GM12878 (cell line): ENCODE data around the gene CD82. TPM values are rescaled to one million over a fixed set of nuclear protein-coding genes. Genes with fewer than 3 reads are reported as not detected.
A peak's percentile ranks its signal among the peaks of the same experiment; 100 is the strongest.

Experiments
- ATAC-seq: fragments of 200-7000 bp; cut with Tn5 transposase; 3 replicates; pipeline ENCODE4 v1.9.1; 2020; ENCODE audit warnings: mild to moderate bottlenecking, moderate library complexity
- BruUV-seq: library from RNA; stranded (reverse); fragments of 400-500 nt; replicated peaks from 2 replicates; lab custom pipeline; 2021; lab: Mats Ljungman, UMichigan
- CTCF ChIA-PET: fragments of 300-600 bp; sonication (Branson Sonifier 250); formaldehyde crosslinking; extraction: SDS; loops from one replicate; lab custom pipeline; 2021; ENCODE audit warnings: inconsistent platforms; lab: Yijun Ruan, JAX
- POLR2A ChIA-PET: fragments of 350-600 bp; formaldehyde crosslinking; extraction: SDS; loops from one replicate; lab custom pipeline; 2021; ENCODE audit warnings: inconsistent platforms; lab: Charles Lee
- RAD21 ChIA-PET: fragments of 300-600 bp; sonication (Branson Sonifier 250); formaldehyde crosslinking; loops from one replicate; lab custom pipeline; 2023; ENCODE audit warnings: antibody characterized with exemption; ENCODE audit not compliant: unreplicated experiment; lab: Charles Lee
- SMC1A ChIA-PET: fragments of 300-600 bp; sonication (Branson Sonifier 250); formaldehyde crosslinking; loops from one replicate; lab custom pipeline; 2023; ENCODE audit not compliant: unreplicated experiment, uncharacterized antibody; lab: Charles Lee
- DNase-seq: peaks from one replicate; pipeline ENCODE4 v3.0.0-alpha.2; 2011; ENCODE audit warnings: low read depth, low spot score
- FAIRE-seq: peaks from 3 replicates; lab custom pipeline; 2011; peaks lifted over from hg19 to GRCh38; lab: Jason Lieb, UNC
- H2AFZ ChIP-seq: 2 replicates; pipeline ENCODE4 v1.6.0; 2011; ENCODE audit warnings: low read depth, low read length, control low read depth; ENCODE audit not compliant: control insufficient read depth
- H3K27ac ChIP-seq: 2 replicates; pipeline ENCODE4 v1.5.1; 2011; ENCODE audit warnings: control low read depth; ENCODE audit not compliant: control insufficient read depth, insufficient read depth
- H3K27me3 ChIP-seq, 2 experiments: replicated peaks in 1 of 2; 2 replicates each; pipeline versions ENCODE4 v1.6.0 to v1.6.1; 2011; ENCODE audit warnings: low read length in 1 of 2; ENCODE audit not compliant: control insufficient read depth in 2 of 2, insufficient read depth in 2 of 2
- H3K36me3 ChIP-seq, 2 experiments: 2 replicates each; pipeline ENCODE4 v1.5.1; 2011; ENCODE audit warnings: low read length in 1 of 2; ENCODE audit not compliant: control insufficient read depth in 2 of 2, insufficient read depth in 2 of 2
- H3K4me1 ChIP-seq: 2 replicates; pipeline ENCODE4 v1.6.1; 2011; ENCODE audit warnings: mild to moderate bottlenecking, low read length, moderate library complexity, mixed read lengths; ENCODE audit not compliant: control insufficient read depth, insufficient read depth
- H3K4me2 ChIP-seq: 2 replicates; pipeline ENCODE4 v1.6.0; 2011; ENCODE audit warnings: control low read depth; ENCODE audit not compliant: control insufficient read depth, insufficient read depth
- H3K4me3 ChIP-seq: fragments of 200-600 bp; sonication (generic); 2 replicates; pipeline ENCODE4 v1.5.1; 2016
- H3K79me2 ChIP-seq: 2 replicates; pipeline ENCODE4 v1.6.0; 2011; ENCODE audit warnings: low read length; ENCODE audit not compliant: control insufficient read depth, insufficient read depth
- H3K9ac ChIP-seq: 2 replicates; pipeline ENCODE4 v1.8.0; 2011; ENCODE audit warnings: low read length, control low read depth, mixed read lengths; ENCODE audit not compliant: control insufficient read depth, insufficient read depth
- H3K9me3 ChIP-seq: replicated peaks from 3 replicates; pipeline ENCODE4 v1.5.1; 2011; ENCODE audit warnings: mild to moderate bottlenecking, low read length; ENCODE audit not compliant: control insufficient read depth, insufficient read depth
- H4K20me1 ChIP-seq: 2 replicates; pipeline ENCODE4 v1.6.0; 2011; ENCODE audit not compliant: control insufficient read depth, insufficient read depth
- BRCA1 ChIP-seq: IDR thresholded peaks from 2 replicates; pipeline ENCODE4 v1.6.1; 2011; ENCODE audit warnings: low read depth, low read length, improper control_type of control experiment
- FOS ChIP-seq: IDR thresholded peaks from 3 replicates; pipeline ENCODE4 v1.6.1; 2011; ENCODE audit warnings: borderline replicate concordance; ENCODE audit not compliant: insufficient read length; ENCODE audit errors: extremely low read depth
- HCFC1 ChIP-seq: fragments of 150-350 bp; IDR thresholded peaks from 2 replicates; pipeline ENCODE4 v1.6.1; 2014; ENCODE audit warnings: low read length
- KAT2A ChIP-seq: conservative IDR thresholded peaks from 2 replicates; pipeline ENCODE4 v1.6.1; 2011; ENCODE audit warnings: low read depth, low read length; ENCODE audit not compliant: control insufficient read depth
- MTA2 ChIP-seq: fragments of 450-650 bp; IDR thresholded peaks from 2 replicates; pipeline ENCODE4 v1.6.1; 2016; ENCODE audit warnings: low read depth, mild to moderate bottlenecking, moderate library complexity
- NBN ChIP-seq: fragments of 450-650 bp; IDR thresholded peaks from 2 replicates; pipeline ENCODE4 v1.6.1; 2016
- SIX5 ChIP-seq: IDR thresholded peaks from 2 replicates; pipeline ENCODE4 v1.6.1; 2011; ENCODE audit warnings: mild to moderate bottlenecking, low read depth, low read length, moderate library complexity; ENCODE audit not compliant: severe bottlenecking
- WGBS: methylation state at CpG from one replicate; pipeline ENCODE4 v1.1.6; 2016; ENCODE audit warnings: low lambda C conversion rate; ENCODE audit not compliant: insufficient replicate concordance, insufficient coverage; ENCODE audit errors: missing lambda C conversion rate; 5-methylcytosine and 5-hydroxymethylcytosine counted together
- in situ Hi-C: fragments of 300-500 bp; cut with MboI; formaldehyde crosslinking; loops from 9 replicates; pipeline ENCODE4 v1.14.3; 2018; ENCODE audit warnings: mixed read lengths
- intact Hi-C: fragments of 100-400 bp; cut with micrococcal nuclease; formaldehyde crosslinking; loops from one replicate; pipeline ENCODE4 v1.14.2; 2022; ENCODE audit not compliant: unreplicated experiment
- polyA plus RNA-seq, 11 experiments: library from polyadenylated mRNA; depleted of rRNA in 4 of 11; unstranded in 6 of 11; stranded (reverse) in 5 of 11; fragments of >200 nt; fragmentation: Nextera tagmentation in 4 of 11; fragmentation: Illumina TruSeq in 1 of 11; extraction: Ambion mirVana in 4 of 11; extraction: Trizol in 1 of 11; gene quantifications; 1 replicate in 1 of 11; 2 replicates in 10 of 11; pipeline versions ENCODE4 v1.2.1 to v1.2.3, GENCODE V29; 2011 to 2016; ENCODE audit warnings: inconsistent platforms in 2 of 11, missing spikeins in 2 of 11, low read depth in 1 of 11
- total RNA-seq, 4 experiments: library from RNA; depleted of rRNA in 3 of 4; stranded (reverse); fragments of >200 nt in 3 of 4; fragmentation: Illumina TruSeq in 1 of 4; extraction: Trizol in 1 of 4; gene quantifications; 2 replicates each; pipeline versions ENCODE4 v1.2.1 to v1.2.3, GENCODE V29; 2013 to 2021
- TF ChIP-seq, protein P1 (sequence below): fragments of 450-650 bp; IDR thresholded peaks from 2 replicates; pipeline ENCODE4 v1.6.1; 2017; ENCODE audit warnings: mild to moderate bottlenecking
- TF ChIP-seq, protein P2 (sequence below): IDR thresholded peaks from 2 replicates; pipeline ENCODE4 v1.6.1; 2012; ENCODE audit warnings: low read length, inconsistent platforms

The CD82 gene
- total and polyA plus RNA-seq, 10 of the 15 experiments (the other 5 are each of a cell fraction or from before 2014, with no cell fraction given): 5.2 to 180 (median 84.7) TPM

DNA sequence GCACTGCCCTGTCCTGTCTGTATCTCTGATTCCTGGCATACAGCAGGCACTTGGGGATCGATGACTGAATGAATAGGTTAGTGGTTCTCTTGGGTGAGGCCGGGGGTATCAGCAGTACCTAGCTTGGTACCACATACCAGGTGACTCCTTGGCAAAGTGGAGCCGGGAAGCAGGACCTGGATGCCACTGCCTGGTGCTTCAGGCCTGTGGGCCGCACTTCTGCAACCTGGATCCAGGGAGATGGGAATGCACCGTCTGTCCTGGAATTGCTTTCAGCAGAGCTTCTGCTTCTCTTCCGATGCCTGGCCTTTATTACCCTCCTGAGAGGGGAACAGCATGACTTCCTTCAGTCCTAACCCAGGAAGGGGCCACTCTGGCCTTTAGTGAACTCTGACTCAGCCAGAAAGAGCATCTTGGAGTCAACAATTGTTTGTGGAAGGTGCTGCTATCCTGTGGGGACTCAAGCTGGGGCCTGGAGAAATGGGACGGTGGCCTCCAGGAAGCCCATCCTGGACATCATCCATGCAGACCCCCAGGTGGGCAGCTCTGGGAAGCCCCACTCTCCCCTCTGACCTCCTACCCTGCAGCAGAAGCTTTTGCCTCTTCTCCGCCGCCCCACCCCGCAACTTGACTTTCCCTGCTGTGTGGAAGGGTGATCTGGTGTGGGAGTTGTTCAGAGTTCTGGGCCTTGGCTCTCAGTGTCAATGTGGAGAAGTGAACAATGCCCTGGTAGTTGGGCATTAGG is 5.1 kb downstream of the CD82 start:
- no peak for FAIRE-seq
- BruUV-seq: no TSS peak
- ChIA-PET SMC1A (interaction anchor here (0.7 to 8.2 kb wide), 10 partner anchors 11 to 292 kb away, joined by 3 to 114 read pairs (median 5); no protein-coding TSS in a partner anchor), RAD21 (interaction anchor here (1.4 to 7.3 kb wide), 7 partner anchors 11 to 46 kb away, joined by 5 to 84 read pairs (median 24); no protein-coding TSS in a partner anchor), POLR2A (interaction anchor here (1.8 to 23.1 kb wide), 4 partner anchors 8 to 42 kb away, joined by 5 to 434 read pairs (median 154); no protein-coding TSS in a partner anchor), CTCF (interaction anchor here (1.3 to 11.7 kb wide), 4 partner anchors 12 to 46 kb away, joined by 4 to 109 read pairs (median 8); no protein-coding TSS in a partner anchor)
- Histone ChIP-seq H4K20me1 (no peaks in the 10 kb centered on the region), H3K4me2 (peak overlapping the region; percentile 88), H3K27ac (peak overlapping the region; percentile 83), H3K36me3 (peaks cover 3 to 6% of the 10 kb centered on the region in 2 experiments), H3K79me2 (peaks cover 99% of the 10 kb centered on the region), H3K9me3 (no peaks in the 10 kb centered on the region), H2AFZ (no peak overlapping the region), H3K4me1 (peaks cover 57% of the 10 kb centered on the region), H3K27me3 (no peaks in the 10 kb centered on the region), H3K9ac (peak overlapping the region; percentile 86; the same call in 1 of the 2 replicates), H3K4me3 (peak overlapping the region; percentile 89)
- WGBS: 95% methylated on average over 10 of the region's 10 CpGs
- DNase-seq: no peak
- intact Hi-C loops: no loop called here
- TF ChIP-seq NBN: no peak
- no peak for TF ChIP-seq SIX5
- no peak for TF ChIP-seq MTA2
- in situ Hi-C loops: no loop called here
- ATAC-seq: no peak

DNA sequence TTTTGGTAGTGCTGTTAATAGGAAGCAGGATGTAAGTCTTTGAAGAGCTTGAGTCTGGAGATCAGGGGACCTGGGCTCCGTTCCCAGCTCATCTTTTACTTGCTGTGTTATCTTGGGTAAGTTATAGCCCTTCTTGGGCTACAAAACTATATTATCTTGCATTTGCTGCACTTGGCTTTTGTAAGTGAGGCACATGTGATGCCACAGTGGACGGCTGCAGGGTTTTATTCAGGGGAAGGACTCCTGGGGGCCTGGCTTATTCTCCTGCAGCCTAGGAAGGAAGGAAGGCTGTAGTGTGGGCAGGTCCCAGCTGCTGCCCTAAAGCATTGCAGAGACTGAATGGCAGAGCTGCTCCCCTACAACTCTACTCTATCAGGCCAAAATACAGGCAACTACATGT is 6.4 kb downstream of the CD82 start:
- 72% methylated on average over 2 of the region's 2 CpGs for WGBS
- Histone ChIP-seq H4K20me1 (no peaks in the 10 kb centered on the region), H3K27me3 (no peaks in the 10 kb centered on the region), H3K9me3 (no peaks in the 10 kb centered on the region), H3K79me2 (peaks cover 99% of the 10 kb centered on the region), H3K4me3 (peak overlapping the region; percentile 46; the same call in 1 of the 2 replicates), H3K27ac (peak overlapping the region; percentile 40), H3K9ac (no peak overlapping the region; the same call in 1 of the 2 replicates), H2AFZ (no peak overlapping the region), H3K4me2 (no peak overlapping the region), H3K36me3 (peaks cover 3 to 16% of the 10 kb centered on the region in 2 experiments), H3K4me1 (peaks cover 67% of the 10 kb centered on the region)
- RAD21 ChIA-PET: interaction anchor here (0.7 to 7.3 kb wide), 8 partner anchors 12 to 45 kb away, joined by 3 to 84 read pairs (median 14); no protein-coding TSS in a partner anchor
- no peak for FAIRE-seq
- ATAC-seq: no peak
- DNase-seq: no peak
- in situ Hi-C loops: no loop called here
- intact Hi-C loops: no loop called here
- POLR2A ChIA-PET: interaction anchor here (1.8 to 23.1 kb wide), 4 partner anchors 9 to 40 kb away, joined by 5 to 434 read pairs (median 154); no protein-coding TSS in a partner anchor
- SMC1A ChIA-PET: interaction anchor here (1.2 to 8.2 kb wide), 9 partner anchors 11 to 45 kb away, joined by 3 to 114 read pairs (median 9); no protein-coding TSS in a partner anchor
- no TSS peak for BruUV-seq
- CTCF ChIA-PET: interaction anchor here (0.7 to 11.7 kb wide), 8 partner anchors 13 to 56 kb away, joined by 3 to 109 read pairs (median 4); no protein-coding TSS in a partner anchor
- TF ChIP-seq FOS (no peak), HCFC1 (no peak), BRCA1 (no peak), KAT2A (no peak)
- TF ChIP-seq, protein P1, sequence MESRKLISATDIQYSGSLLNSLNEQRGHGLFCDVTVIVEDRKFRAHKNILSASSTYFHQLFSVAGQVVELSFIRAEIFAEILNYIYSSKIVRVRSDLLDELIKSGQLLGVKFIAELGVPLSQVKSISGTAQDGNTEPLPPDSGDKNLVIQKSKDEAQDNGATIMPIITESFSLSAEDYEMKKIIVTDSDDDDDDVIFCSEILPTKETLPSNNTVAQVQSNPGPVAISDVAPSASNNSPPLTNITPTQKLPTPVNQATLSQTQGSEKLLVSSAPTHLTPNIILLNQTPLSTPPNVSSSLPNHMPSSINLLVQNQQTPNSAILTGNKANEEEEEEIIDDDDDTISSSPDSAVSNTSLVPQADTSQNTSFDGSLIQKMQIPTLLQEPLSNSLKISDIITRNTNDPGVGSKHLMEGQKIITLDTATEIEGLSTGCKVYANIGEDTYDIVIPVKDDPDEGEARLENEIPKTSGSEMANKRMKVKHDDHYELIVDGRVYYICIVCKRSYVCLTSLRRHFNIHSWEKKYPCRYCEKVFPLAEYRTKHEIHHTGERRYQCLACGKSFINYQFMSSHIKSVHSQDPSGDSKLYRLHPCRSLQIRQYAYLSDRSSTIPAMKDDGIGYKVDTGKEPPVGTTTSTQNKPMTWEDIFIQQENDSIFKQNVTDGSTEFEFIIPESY: no peak
- TF ChIP-seq, protein P2, sequence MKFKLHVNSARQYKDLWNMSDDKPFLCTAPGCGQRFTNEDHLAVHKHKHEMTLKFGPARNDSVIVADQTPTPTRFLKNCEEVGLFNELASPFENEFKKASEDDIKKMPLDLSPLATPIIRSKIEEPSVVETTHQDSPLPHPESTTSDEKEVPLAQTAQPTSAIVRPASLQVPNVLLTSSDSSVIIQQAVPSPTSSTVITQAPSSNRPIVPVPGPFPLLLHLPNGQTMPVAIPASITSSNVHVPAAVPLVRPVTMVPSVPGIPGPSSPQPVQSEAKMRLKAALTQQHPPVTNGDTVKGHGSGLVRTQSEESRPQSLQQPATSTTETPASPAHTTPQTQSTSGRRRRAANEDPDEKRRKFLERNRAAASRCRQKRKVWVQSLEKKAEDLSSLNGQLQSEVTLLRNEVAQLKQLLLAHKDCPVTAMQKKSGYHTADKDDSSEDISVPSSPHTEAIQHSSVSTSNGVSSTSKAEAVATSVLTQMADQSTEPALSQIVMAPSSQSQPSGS: no peak
